Left lung (tissue), 10 donors: Measurements from ENCODE around the gene SYT14. TPM values are rescaled to one million over a fixed set of nuclear protein-coding genes. Genes with fewer than 3 reads are reported as not detected.
"Not testable (repeated sequence)": the region's sequence is repeated elsewhere in the genome, so short reads cannot be mapped to it uniquely, and the experiment has no call there.

Experiments used
- ATAC-seq: fragments of 200-7000 bp; cut with Tn5 transposase; one replicate; pipeline ENCODE4 v1.9.1; 2020; ENCODE audit warnings: moderate library complexity
- DNase-seq, 4 donors: peaks; one replicate each; pipeline ENCODE4 v3.0.0-alpha.2; 2013 to 2020
- H3K27ac ChIP-seq, 2 donors: fragments of 200-600 bp; sonication (generic) in 1 of 2; one replicate each; pipeline versions ENCODE4 v1.5.0 to v1.8.0; 2020 to 2021
- H3K27me3 ChIP-seq, 2 donors: fragments of 200-600 bp; sonication (generic) in 1 of 2; one replicate each; pipeline versions ENCODE4 v1.5.0 to v1.8.0; 2020 to 2021
- H3K36me3 ChIP-seq, 2 donors: fragments of 200-600 bp; sonication (generic) in 1 of 2; one replicate each; pipeline versions ENCODE4 v1.5.0 to v1.8.0; 2020 to 2021
- H3K4me1 ChIP-seq, 2 donors: fragments of 200-600 bp; one replicate each; pipeline ENCODE4 v1.8.0; 2021
- H3K4me3 ChIP-seq, 2 donors: fragments of 200-600 bp; sonication (generic) in 1 of 2; one replicate each; pipeline versions ENCODE4 v1.5.0 to v1.8.0; 2020 to 2021; ENCODE audit warnings: mild to moderate bottlenecking in 1 of 2
- H3K9me3 ChIP-seq, 2 donors: fragments of 200-600 bp; sonication (generic) in 1 of 2; one replicate each; pipeline versions ENCODE4 v1.5.0 to v1.8.0; 2020 to 2021
- CTCF ChIP-seq, 2 donors: fragments of 200-600 bp; sonication (generic) in 1 of 2; IDR thresholded peaks; one replicate each; pipeline versions ENCODE4 v1.5.0 to v1.8.0; 2021; ENCODE audit warnings: antibody characterized with exemption in 2 of 2
- intact Hi-C, 2 donors: fragments of 100-400 bp; cut with DNase I; formaldehyde crosslinking; loops; one replicate each; pipeline versions ENCODE4 v1.11.2 to v1.14.2; 2022
- polyA plus RNA-seq, 6 donors: library from polyadenylated mRNA; unstranded; fragments of 120-200 nt; gene quantifications; one replicate each; pipeline ENCODE4 v1.2.1, GENCODE V29; 2013; ENCODE audit not compliant: insufficient read length in 6 of 6
- total RNA-seq, 2 donors: library from RNA; stranded (reverse); fragmentation: NEBNext Ultra II Directional; extraction: Animal tissue kit (Norgen Biotek cat#: 25700); gene quantifications; one replicate each; pipeline ENCODE4 v1.2.1, GENCODE V29; 2021
- donor health status: DM: no; HTN: yes; CAD: no.
- donor health status: DM: no; HTN: no; CAD: no.

Gene SYT14
- total and polyA plus RNA-seq, 8 donors, result 0.16 to 1.1 (median 0.34) TPM; not detected in 1

GRCh38 chr1:210092366-210092765, 154.3 kb downstream of the SYT14 start:
- H3K4me1 ChIP-seq, result no peaks in the 10 kb centered on the region
- no peaks in the 10 kb centered on the region for H3K27me3 ChIP-seq
- TF ChIP-seq CTCF (IDR thresholded peaks at IDR 0.05), result no peak
- H3K27ac ChIP-seq, result no peak overlapping the region
- H3K36me3 ChIP-seq, result no peaks in the 10 kb centered on the region
- DNase-seq (no peak), ATAC-seq (no peak)
- H3K4me3 ChIP-seq, result no peak overlapping the region
- intact Hi-C loops, result no loop called here
- H3K9me3 ChIP-seq, result peaks cover 0 to 5% of the 10 kb centered on the region in 2 donors

GRCh38 chr1:210093461-210093860, 155.4 kb downstream of the SYT14 start:
- ATAC-seq, result no peak
- Histone ChIP-seq H3K4me3 (no peak overlapping the region), H3K27me3 (no peaks in the 10 kb centered on the region), H3K27ac (no peak overlapping the region), H3K9me3 (peaks cover 0 to 5% of the 10 kb centered on the region in 2 donors), H3K4me1 (no peaks in the 10 kb centered on the region), H3K36me3 (no peaks in the 10 kb centered on the region)
- TF ChIP-seq CTCF (IDR thresholded peaks at IDR 0.05), result no peak
- DNase-seq, result no peak
- intact Hi-C loops, result no loop called here

GRCh38 chr1:210098356-210098755, 160.3 kb downstream of the SYT14 start:
- Histone ChIP-seq H3K36me3 (no peaks in the 10 kb centered on the region), H3K27ac (no peak overlapping the region), H3K4me3 (no peak overlapping the region), H3K27me3 (no peaks in the 10 kb centered on the region), H3K4me1 (no peaks in the 10 kb centered on the region), H3K9me3 (no peaks in the 10 kb centered on the region)
- ATAC-seq (no peak), DNase-seq (no peak)
- no peak for TF ChIP-seq CTCF (IDR thresholded peaks at IDR 0.05)
- intact Hi-C loops, result no loop called here

- Histone ChIP-seq H3K27ac (no peak overlapping the region), H3K27me3 (no peaks in the 10 kb centered on the region), H3K4me3 (no peak overlapping the region), H3K36me3 (no peaks in the 10 kb centered on the region), H3K9me3 (no peaks in the 10 kb centered on the region), H3K4me1 (no peaks in the 10 kb centered on the region)
- TF ChIP-seq CTCF (IDR thresholded peaks at IDR 0.05), result no peak
- DNase-seq (no peak), ATAC-seq (no peak)
- intact Hi-C loops, result no loop called here
These were observed 161.9 kb downstream of the SYT14 start for GRCh38 chr1:210099921-210100320.

GRCh38 chr1:210104103-210104502, 166.1 kb downstream of the SYT14 start:
- ATAC-seq, result peak; percentile 50
- DNase-seq, result no peak
- Histone ChIP-seq H3K9me3 (no peaks in the 10 kb centered on the region), H3K27ac (no peak overlapping the region), H3K27me3 (no peaks in the 10 kb centered on the region), H3K4me3 (no peak overlapping the region), H3K4me1 (no peaks in the 10 kb centered on the region), H3K36me3 (no peaks in the 10 kb centered on the region)
- TF ChIP-seq CTCF (IDR thresholded peaks at IDR 0.05), result no peak
- intact Hi-C loops, result no loop called here

GRCh38 chr1:210112906-210113305, 174.9 kb downstream of the SYT14 start:
- H3K27ac ChIP-seq, H3K27me3 ChIP-seq, intact Hi-C loops, H3K9me3 ChIP-seq, ATAC-seq, H3K36me3 ChIP-seq, H3K4me1 ChIP-seq, H3K4me3 ChIP-seq: not testable (repeated sequence)
- DNase-seq, result peak in 1 of 4 donors; percentile 43
